PC-3 (cell line): Measurements from ENCODE around the gene PLEKHG3. TPM values are rescaled to one million over a fixed set of nuclear protein-coding genes. Genes with fewer than 3 reads are reported as not detected.

Experiments used
- ATAC-seq: fragments of 200-7000 bp; cut with Tn5 transposase; 2 replicates; pipeline ENCODE4 v1.9.1; 2020; ENCODE audit warnings: mild to moderate bottlenecking, moderate library complexity
- BruUV-seq: library from RNA; stranded (reverse); fragments of 400-500 nt; replicated peaks from 2 replicates; lab custom pipeline; 2021; lab: Mats Ljungman, UMichigan
- CTCF ChIA-PET: fragments of 300-600 bp; sonication (Branson Sonifier 250); formaldehyde crosslinking; loops from one replicate; lab custom pipeline; 2022; ENCODE audit warnings: antibody characterized with exemption; lab: Charles Lee
- POLR2A ChIA-PET: fragments of 300-600 bp; sonication (Branson Sonifier 250); formaldehyde crosslinking; loops from one replicate; lab custom pipeline; 2022; ENCODE audit warnings: antibody characterized with exemption; ENCODE audit not compliant: unreplicated experiment; lab: Charles Lee
- DNase-seq: peaks from one replicate; pipeline ENCODE4 v3.0.0-alpha.2; 2015
- H2AFZ ChIP-seq: fragments of 300-600 bp; sonication (generic); 2 replicates; pipeline ENCODE4 v1.6.0; 2016; ENCODE audit warnings: antibody characterized with exemption, low read length
- H3F3A ChIP-seq: fragments of 300-600 bp; sonication (generic); one replicate; pipeline ENCODE4 v1.6.0; 2017; ENCODE audit warnings: antibody characterized with exemption, low read length, control low read depth, mild to moderate bottlenecking; ENCODE audit not compliant: unreplicated experiment
- H3K27ac ChIP-seq: fragments of 300-600 bp; sonication (generic); 2 replicates; pipeline ENCODE4 v1.5.1; 2016; ENCODE audit warnings: mild to moderate bottlenecking, low read length
- H3K27me3 ChIP-seq: fragments of 300-600 bp; sonication (generic); 2 replicates; pipeline ENCODE4 v1.6.1; 2016; ENCODE audit warnings: low read length, mixed read lengths
- H3K36me3 ChIP-seq: fragments of 300-600 bp; sonication (generic); 2 replicates; pipeline ENCODE4 v1.6.1; 2016; ENCODE audit warnings: low read depth, mixed run types, low read length, mixed read lengths
- H3K4me1 ChIP-seq: fragments of 300-600 bp; sonication (generic); 2 replicates; pipeline ENCODE4 v1.5.1; 2016; ENCODE audit warnings: low read length; ENCODE audit not compliant: insufficient read depth
- H3K4me2 ChIP-seq: fragments of 300-600 bp; sonication (generic); 2 replicates; pipeline ENCODE4 v1.6.0; 2016; ENCODE audit warnings: low read length
- H3K4me3 ChIP-seq: fragments of 300-600 bp; sonication (generic); 2 replicates; pipeline ENCODE4 v1.5.1; 2016; ENCODE audit warnings: mild to moderate bottlenecking, low read length, mixed read lengths
- H3K79me2 ChIP-seq: fragments of 300-600 bp; sonication (generic); 2 replicates; pipeline ENCODE4 v1.6.1; 2017; ENCODE audit warnings: low read length, mixed read lengths
- H3K9ac ChIP-seq: fragments of 300-600 bp; sonication (generic); 2 replicates; pipeline ENCODE4 v1.6.0; 2016; ENCODE audit warnings: mild to moderate bottlenecking, low read length
- H3K9me2 ChIP-seq: fragments of 300-600 bp; sonication (generic); replicated peaks from 2 replicates; pipeline ENCODE4 v1.6.1; 2016; ENCODE audit warnings: mixed run types, low read length, mixed read lengths
- H3K9me3 ChIP-seq: fragments of 300-600 bp; sonication (generic); 2 replicates; pipeline ENCODE4 v1.6.1; 2016; ENCODE audit warnings: low read length, mixed read lengths
- H4K20me1 ChIP-seq: fragments of 300-600 bp; sonication (generic); 2 replicates; pipeline ENCODE4 v1.6.1; 2016; ENCODE audit warnings: low read length, mixed read lengths
- CTCF ChIP-seq: fragments of 300-600 bp; sonication (generic); conservative IDR thresholded peaks from 2 replicates; pipeline ENCODE4 v1.5.1; 2017; ENCODE audit warnings: antibody characterized with exemption, low read depth, mild to moderate bottlenecking, low read length
- EZH2 ChIP-seq: fragments of 300-600 bp; sonication (generic); IDR thresholded peaks from one replicate; pipeline ENCODE4 v1.6.1; 2017; ENCODE audit warnings: antibody characterized with exemption, mild to moderate bottlenecking, low read length; ENCODE audit not compliant: unreplicated experiment
- EZH2phosphoT487 ChIP-seq: fragments of 300-600 bp; sonication (generic); IDR thresholded peaks from 2 replicates; pipeline ENCODE4 v1.6.1; 2018; ENCODE audit warnings: mild to moderate bottlenecking, antibody characterized with exemption, low read length, borderline replicate concordance
- intact Hi-C: fragments of 100-400 bp; cut with micrococcal nuclease; formaldehyde crosslinking; loops from 2 replicates; pipeline ENCODE4 v1.9.0; 2023
- total RNA-seq: library from RNA; depleted of rRNA; stranded (reverse); fragments of >200 nt; gene quantifications from 2 replicates; pipeline ENCODE4 v1.2.3, GENCODE V29; 2014

Gene PLEKHG3
- total RNA-seq, 1 experiment from 2014 or later, result 49.6 TPM

GRCh38 chr14:64698903-64699302 is 5.3 kb upstream of the PLEKHG3 start:
- BruUV-seq, result no TSS peak
- peak overlapping the region; percentile 0; the same call in 1 of the 2 replicates for H2AFZ ChIP-seq

GRCh38 chr14:64700290-64700689 is 3.9 kb upstream of the PLEKHG3 start:
- H3K4me1 ChIP-seq, result peaks cover 35% of the 10 kb centered on the region
- ATAC-seq, result no peak
- H3K9ac ChIP-seq, result no peak overlapping the region
- H3K36me3 ChIP-seq, result no peaks in the 10 kb centered on the region
- no peak overlapping the region for H2AFZ ChIP-seq
- no peak for TF ChIP-seq CTCF
- TF ChIP-seq EZH2phosphoT487, result no peak
- TF ChIP-seq EZH2, result no peak
- ChIA-PET POLR2A (no interaction called here), CTCF (interaction anchor here (0.7 kb wide), 1 partner anchor 18 kb away, joined by 3 read pairs; no protein-coding TSS in a partner anchor)
- H3K27me3 ChIP-seq, result no peaks in the 10 kb centered on the region
- no peaks in the 10 kb centered on the region for H4K20me1 ChIP-seq
- no peaks in the 10 kb centered on the region for H3K9me3 ChIP-seq
- H3K4me2 ChIP-seq, result no peak overlapping the region
- H3K27ac ChIP-seq, result no peak overlapping the region
- no peaks in the 10 kb centered on the region for H3K9me2 ChIP-seq
- BruUV-seq, result no TSS peak
- intact Hi-C loops, result no loop called here
- peaks cover 11% of the 10 kb centered on the region for H3K79me2 ChIP-seq
- H3F3A ChIP-seq, result no peaks in the 10 kb centered on the region
- H3K4me3 ChIP-seq, result no peak overlapping the region
- DNase-seq, result no peak

More at GRCh38 chr14:64698903-64699302, 5.3 kb upstream of the PLEKHG3 start:
- intact Hi-C loops, result no loop called here
- Histone ChIP-seq H3K9me3 (no peaks in the 10 kb centered on the region), H3K4me1 (peaks cover 41% of the 10 kb centered on the region), H3K4me2 (peak overlapping the region; percentile 50), H4K20me1 (no peaks in the 10 kb centered on the region), H3K27ac (no peak overlapping the region), H3K9ac (no peak overlapping the region), H3K27me3 (no peaks in the 10 kb centered on the region), H3K4me3 (no peak overlapping the region), H3K9me2 (no peaks in the 10 kb centered on the region), H3K79me2 (no peaks in the 10 kb centered on the region), H3K36me3 (no peaks in the 10 kb centered on the region), H3F3A (no peaks in the 10 kb centered on the region)
- ChIA-PET CTCF (interaction anchor here (0.6 to 1.9 kb wide), 5 partner anchors 10 to 191 kb away, joined by 3 to 4 read pairs (median 3); partner anchors contain the start of gene HSPA2), POLR2A (interaction anchor here (0.5 to 1.1 kb wide), 5 partner anchors 63 to 195 kb away, joined by 3 to 17 read pairs (median 5); partner anchors contain the start of gene HSPA2)
- peak; percentile 51 for ATAC-seq
- TF ChIP-seq EZH2phosphoT487 (no peak), CTCF (no peak), EZH2 (no peak)
- peak; percentile 72 for DNase-seq

GRCh38 chr14:64700894-64701293 is 3.3 kb upstream of the PLEKHG3 start:
- POLR2A ChIA-PET, result no interaction called here
- TF ChIP-seq EZH2, result no peak
- no peak for TF ChIP-seq EZH2phosphoT487
- TF ChIP-seq CTCF, result no peak
- Histone ChIP-seq H3K9me2 (no peaks in the 10 kb centered on the region), H3K27me3 (no peaks in the 10 kb centered on the region), H3K4me2 (no peak overlapping the region), H3K36me3 (no peaks in the 10 kb centered on the region), H3K4me1 (peaks cover 36% of the 10 kb centered on the region), H3K9me3 (no peaks in the 10 kb centered on the region), H3K9ac (no peak overlapping the region), H4K20me1 (peaks cover 6% of the 10 kb centered on the region; the same call in 1 of the 2 replicates), H3F3A (no peaks in the 10 kb centered on the region), H3K4me3 (no peak overlapping the region), H3K79me2 (peaks cover 17% of the 10 kb centered on the region), H2AFZ (no peak overlapping the region), H3K27ac (no peak overlapping the region)
- ATAC-seq (no peak), DNase-seq (no peak)
- intact Hi-C loops, result no loop called here
- CTCF ChIA-PET, result interaction anchor here (0.7 kb wide), 1 partner anchor 19 kb away, joined by 3 read pairs; no protein-coding TSS in a partner anchor
- BruUV-seq, result no TSS peak
